SK-N-SH treated with all-trans-retinoic acid at 6 μM for 48 hours (cell line): ENCODE results near the gene ACBD7.

ENCODE experiments used
- ATAC-seq: fragments of 200-7000 bp; cut with Tn5 transposase; 3 replicates; pipeline ENCODE4 v1.9.1; 2020; ENCODE audit warnings: mild to moderate bottlenecking, moderate library complexity
- ARNTL ChIP-seq: fragments of 450-650 bp; formaldehyde crosslinking; IDR thresholded peaks from 2 replicates; pipeline ENCODE4 v1.5.0; 2020; ENCODE audit warnings: low read depth, mild to moderate bottlenecking, moderate library complexity, borderline replicate concordance
- BACH2 ChIP-seq: fragments of 250-450 bp; sonication (Bioruptor Pico); IDR thresholded peaks from 2 replicates; pipeline ENCODE4 v1.9.0; 2021; ENCODE audit warnings: mild to moderate bottlenecking, borderline replicate concordance
- CSDC2 ChIP-seq: fragments of 250-450 bp; sonication (Bioruptor Pico); IDR thresholded peaks from 2 replicates; pipeline ENCODE4 v1.5.0; 2020; ENCODE audit warnings: mild to moderate bottlenecking, moderate library complexity
- CSRNP3 ChIP-seq: fragments of 250-450 bp; sonication (Bioruptor Pico); IDR thresholded peaks from 2 replicates; pipeline ENCODE4 v1.5.1; 2021; ENCODE audit warnings: mild to moderate bottlenecking, moderate library complexity
- ESRRG ChIP-seq: fragments of 250-450 bp; sonication (Bioruptor Pico); IDR thresholded peaks from 2 replicates; pipeline ENCODE4 v1.6.1; 2021; ENCODE audit warnings: mild to moderate bottlenecking
- GLIS3 ChIP-seq: fragments of 250-450 bp; sonication (Bioruptor Pico); IDR thresholded peaks from 2 replicates; pipeline ENCODE4 v1.5.0; 2020; ENCODE audit warnings: mild to moderate bottlenecking, moderate library complexity
- OSR1 ChIP-seq: fragments of 250-450 bp; sonication (Bioruptor Pico); IDR thresholded peaks from 2 replicates; pipeline ENCODE4 v1.8.0; 2022; ENCODE audit warnings: moderate library complexity, mild to moderate bottlenecking, inconsistent platforms
- PATZ1 ChIP-seq: fragments of 250-450 bp; sonication (Bioruptor Pico); IDR thresholded peaks from 2 replicates; pipeline ENCODE4 v1.8.0; 2020; ENCODE audit warnings: mild to moderate bottlenecking, moderate library complexity, borderline replicate concordance
- PPARA ChIP-seq: fragments of 250-450 bp; sonication (Bioruptor Pico); IDR thresholded peaks from 2 replicates; pipeline ENCODE4 v1.5.0; 2020; ENCODE audit warnings: mild to moderate bottlenecking, borderline replicate concordance
- RARB ChIP-seq: fragments of 250-450 bp; sonication (Bioruptor Pico); IDR thresholded peaks from 2 replicates; pipeline ENCODE4 v1.8.0; 2021; ENCODE audit warnings: mild to moderate bottlenecking, moderate library complexity
- SNAI2 ChIP-seq: fragments of 250-450 bp; sonication (Bioruptor Pico); IDR thresholded peaks from 2 replicates; pipeline ENCODE4 v1.5.0; 2020; ENCODE audit warnings: mild to moderate bottlenecking, moderate library complexity
- TCF4 ChIP-seq: fragments of 250-450 bp; sonication (Bioruptor Pico); IDR thresholded peaks from 2 replicates; pipeline ENCODE4 v1.8.0; 2021; ENCODE audit warnings: mild to moderate bottlenecking, moderate library complexity, borderline replicate concordance
- TOX ChIP-seq: fragments of 250-450 bp; sonication (Bioruptor Pico); IDR thresholded peaks from 2 replicates; pipeline ENCODE4 v1.8.0; 2021; ENCODE audit warnings: mild to moderate bottlenecking, moderate library complexity, borderline replicate concordance
- TSHZ2 ChIP-seq: fragments of 250-450 bp; sonication (Bioruptor Pico); IDR thresholded peaks from 2 replicates; pipeline ENCODE4 v1.5.0; 2020; ENCODE audit warnings: mild to moderate bottlenecking, moderate library complexity
- ZC3H10 ChIP-seq: fragments of 250-450 bp; sonication (Bioruptor Pico); IDR thresholded peaks from 2 replicates; pipeline ENCODE4 v1.5.1; 2021; ENCODE audit warnings: mild to moderate bottlenecking, moderate library complexity
- ZFP3 ChIP-seq: fragments of 250-450 bp; sonication (Bioruptor Pico); IDR thresholded peaks from 2 replicates; pipeline ENCODE4 v1.5.0; 2020; ENCODE audit warnings: mild to moderate bottlenecking, moderate library complexity
- ZFP30 ChIP-seq: fragments of 450-650 bp; formaldehyde crosslinking; IDR thresholded peaks from 2 replicates; pipeline ENCODE4 v1.5.0; 2022; ENCODE audit warnings: mild to moderate bottlenecking, moderate library complexity
- ZNF565 ChIP-seq: fragments of 450-650 bp; formaldehyde crosslinking; conservative IDR thresholded peaks from 2 replicates; pipeline ENCODE4 v1.5.0; 2020; ENCODE audit warnings: low read depth, mild to moderate bottlenecking, moderate library complexity
- ZNF8 ChIP-seq: fragments of 450-650 bp; formaldehyde crosslinking; IDR thresholded peaks from 2 replicates; pipeline ENCODE4 v1.5.0; 2020; ENCODE audit warnings: mild to moderate bottlenecking, moderate library complexity

The ACBD7 gene

GRCh38 chr10:15038416-15038815 is 50.2 kb downstream of the ACBD7 start:
- ATAC-seq = no peak
- TF ChIP-seq OSR1 (CRISPR knock-in tag) = no peak
- no peak for TF ChIP-seq ZC3H10 (CRISPR knock-in tag)
- TF ChIP-seq GLIS3 = no peak
- no peak for TF ChIP-seq TSHZ2 (CRISPR knock-in tag)
- no peak for TF ChIP-seq PATZ1 (CRISPR knock-in tag)
- TF ChIP-seq TOX (CRISPR knock-in tag) = no peak
- TF ChIP-seq, all 23 proteins: peak for 0

GRCh38 chr10:15037691-15038090 is 50.9 kb downstream of the ACBD7 start:
- TF ChIP-seq GLIS3 (no peak), BACH2 (CRISPR knock-in tag) (no peak), ZFP30 (CRISPR knock-in tag) (no peak), PATZ1 (CRISPR knock-in tag) (no peak), SNAI2 (CRISPR knock-in tag) (no peak), ZC3H10 (CRISPR knock-in tag) (no peak), CSRNP3 (CRISPR knock-in tag) (no peak), PPARA (CRISPR knock-in tag) (no peak), RARB (CRISPR knock-in tag) (no peak), TCF4 (CRISPR knock-in tag) (no peak), ZNF8 (CRISPR knock-in tag) (no peak), CSDC2 (CRISPR knock-in tag) (no peak), ZFP3 (CRISPR knock-in tag) (no peak), ARNTL (CRISPR knock-in tag) (no peak)
- no peak for ATAC-seq

- TF ChIP-seq BACH2 (CRISPR knock-in tag) (no peak), SNAI2 (CRISPR knock-in tag) (no peak), RARB (CRISPR knock-in tag) (no peak), ZNF565 (CRISPR knock-in tag) (no peak), TOX (CRISPR knock-in tag) (no peak), TSHZ2 (CRISPR knock-in tag) (no peak), ZC3H10 (CRISPR knock-in tag) (no peak), PATZ1 (CRISPR knock-in tag) (no peak), ESRRG (CRISPR knock-in tag) (no peak), CSDC2 (CRISPR knock-in tag) (no peak), TCF4 (CRISPR knock-in tag) (no peak), CSRNP3 (CRISPR knock-in tag) (no peak), ZFP3 (CRISPR knock-in tag) (no peak)
- TF ChIP-seq, all 23 proteins: peak for 0
- ATAC-seq = no peak
These were observed 52.9 kb downstream of the ACBD7 start for GRCh38 chr10:15035385-15036301.
